ENCODE measurements around the gene KLHL6.

DNA sequence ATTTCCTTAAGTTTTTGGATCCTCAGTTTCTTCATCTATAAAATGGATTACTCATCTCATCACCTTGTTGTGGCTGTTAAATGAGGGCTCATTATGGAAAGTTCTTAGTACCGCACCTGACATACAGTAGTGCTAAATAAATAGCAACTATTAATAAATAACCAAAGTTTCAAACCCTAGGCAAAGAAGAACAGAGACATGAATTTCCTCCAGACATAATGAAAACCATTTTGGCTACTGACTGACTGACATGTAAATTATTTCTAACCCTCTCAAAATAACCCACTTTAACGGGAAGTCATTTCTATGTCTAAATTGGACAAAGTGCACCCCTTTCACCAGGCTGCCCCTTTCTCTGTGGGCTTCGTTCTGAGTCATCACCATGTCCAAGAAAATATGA is 17.4 kb upstream of the KLHL6 start:
- TF ChIP-seq, protein P1, sequence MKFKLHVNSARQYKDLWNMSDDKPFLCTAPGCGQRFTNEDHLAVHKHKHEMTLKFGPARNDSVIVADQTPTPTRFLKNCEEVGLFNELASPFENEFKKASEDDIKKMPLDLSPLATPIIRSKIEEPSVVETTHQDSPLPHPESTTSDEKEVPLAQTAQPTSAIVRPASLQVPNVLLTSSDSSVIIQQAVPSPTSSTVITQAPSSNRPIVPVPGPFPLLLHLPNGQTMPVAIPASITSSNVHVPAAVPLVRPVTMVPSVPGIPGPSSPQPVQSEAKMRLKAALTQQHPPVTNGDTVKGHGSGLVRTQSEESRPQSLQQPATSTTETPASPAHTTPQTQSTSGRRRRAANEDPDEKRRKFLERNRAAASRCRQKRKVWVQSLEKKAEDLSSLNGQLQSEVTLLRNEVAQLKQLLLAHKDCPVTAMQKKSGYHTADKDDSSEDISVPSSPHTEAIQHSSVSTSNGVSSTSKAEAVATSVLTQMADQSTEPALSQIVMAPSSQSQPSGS (IDR thresholded peaks at IDR 0.05; ENCODE audit: low read length), result no peak
- TF ChIP-seq POLR2AphosphoS2 (IDR thresholded peaks at IDR 0.05; ENCODE audit: low read depth, low read length), result no peak
- TF ChIP-seq ZBED1 (IDR thresholded peaks at IDR 0.05; ENCODE audit: borderline replicate concordance), result no peak
- no peak for TF ChIP-seq POLR2A (IDR thresholded peaks at IDR 0.05; ENCODE audit: low read depth, low read length)
- no peak for TF ChIP-seq STAT3 (IDR thresholded peaks at IDR 0.05; ENCODE audit: low read depth, low read length)
- TF ChIP-seq, protein P2, sequence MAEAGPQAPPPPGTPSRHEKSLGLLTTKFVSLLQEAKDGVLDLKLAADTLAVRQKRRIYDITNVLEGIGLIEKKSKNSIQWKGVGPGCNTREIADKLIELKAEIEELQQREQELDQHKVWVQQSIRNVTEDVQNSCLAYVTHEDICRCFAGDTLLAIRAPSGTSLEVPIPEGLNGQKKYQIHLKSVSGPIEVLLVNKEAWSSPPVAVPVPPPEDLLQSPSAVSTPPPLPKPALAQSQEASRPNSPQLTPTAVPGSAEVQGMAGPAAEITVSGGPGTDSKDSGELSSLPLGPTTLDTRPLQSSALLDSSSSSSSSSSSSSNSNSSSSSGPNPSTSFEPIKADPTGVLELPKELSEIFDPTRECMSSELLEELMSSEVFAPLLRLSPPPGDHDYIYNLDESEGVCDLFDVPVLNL (IDR thresholded peaks at IDR 0.05; ENCODE audit: low read depth, low read length), result no peak
- TF ChIP-seq, protein P3, sequence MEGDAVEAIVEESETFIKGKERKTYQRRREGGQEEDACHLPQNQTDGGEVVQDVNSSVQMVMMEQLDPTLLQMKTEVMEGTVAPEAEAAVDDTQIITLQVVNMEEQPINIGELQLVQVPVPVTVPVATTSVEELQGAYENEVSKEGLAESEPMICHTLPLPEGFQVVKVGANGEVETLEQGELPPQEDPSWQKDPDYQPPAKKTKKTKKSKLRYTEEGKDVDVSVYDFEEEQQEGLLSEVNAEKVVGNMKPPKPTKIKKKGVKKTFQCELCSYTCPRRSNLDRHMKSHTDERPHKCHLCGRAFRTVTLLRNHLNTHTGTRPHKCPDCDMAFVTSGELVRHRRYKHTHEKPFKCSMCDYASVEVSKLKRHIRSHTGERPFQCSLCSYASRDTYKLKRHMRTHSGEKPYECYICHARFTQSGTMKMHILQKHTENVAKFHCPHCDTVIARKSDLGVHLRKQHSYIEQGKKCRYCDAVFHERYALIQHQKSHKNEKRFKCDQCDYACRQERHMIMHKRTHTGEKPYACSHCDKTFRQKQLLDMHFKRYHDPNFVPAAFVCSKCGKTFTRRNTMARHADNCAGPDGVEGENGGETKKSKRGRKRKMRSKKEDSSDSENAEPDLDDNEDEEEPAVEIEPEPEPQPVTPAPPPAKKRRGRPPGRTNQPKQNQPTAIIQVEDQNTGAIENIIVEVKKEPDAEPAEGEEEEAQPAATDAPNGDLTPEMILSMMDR (IDR thresholded peaks at IDR 0.05 in 2 of 3, conservative IDR thresholded peaks at IDR 0.05 in 1 of 3; ENCODE audit: control insufficient read depth in 2 of 3, extremely low read depth in 1 of 3, insufficient read depth in 1 of 3, low read depth in 3 of 3, low read length in 3 of 3), result no peak
- TF ChIP-seq MYC (IDR thresholded peaks at IDR 0.05; ENCODE audit: insufficient read depth, insufficient read length, insufficient replicate concordance, low read length, severe bottlenecking), result no peak
- TF ChIP-seq CHD4 (IDR thresholded peaks at IDR 0.05), result no peak
